ENCODE measurements around the gene PPP2R2D. TPM values are rescaled to one million over a fixed set of nuclear protein-coding genes. Genes with fewer than 3 reads are reported as not detected.

The PPP2R2D gene
- total RNA-seq, 1 donor = 23.9 TPM

DNA sequence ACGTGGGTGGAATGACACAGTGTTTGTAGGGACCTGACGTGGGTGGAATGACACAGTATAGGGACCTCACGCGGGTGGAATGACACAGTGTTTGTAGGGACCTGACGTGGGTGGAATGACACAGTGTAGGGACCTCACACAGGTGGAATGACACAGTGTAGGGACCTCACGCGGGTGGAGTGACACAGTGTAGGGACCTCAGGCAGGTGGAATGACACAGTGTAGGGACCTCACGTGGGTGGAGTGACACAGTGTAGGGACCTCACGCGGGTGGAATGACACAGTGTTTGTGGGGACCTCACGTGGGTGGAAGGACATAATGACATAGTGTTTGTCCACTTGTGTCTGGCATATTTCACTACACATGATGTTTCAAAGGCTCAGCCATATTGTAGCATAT lies 19.3 kb downstream of the PPP2R2D start:
- no peaks in the 10 kb centered on the region for H3K27me3 ChIP-seq (ENCODE audit: insufficient read depth, low read length)
- peaks cover 23% of the 10 kb centered on the region for H4K20me1 ChIP-seq (ENCODE audit: insufficient read depth, low read length)

DNA sequence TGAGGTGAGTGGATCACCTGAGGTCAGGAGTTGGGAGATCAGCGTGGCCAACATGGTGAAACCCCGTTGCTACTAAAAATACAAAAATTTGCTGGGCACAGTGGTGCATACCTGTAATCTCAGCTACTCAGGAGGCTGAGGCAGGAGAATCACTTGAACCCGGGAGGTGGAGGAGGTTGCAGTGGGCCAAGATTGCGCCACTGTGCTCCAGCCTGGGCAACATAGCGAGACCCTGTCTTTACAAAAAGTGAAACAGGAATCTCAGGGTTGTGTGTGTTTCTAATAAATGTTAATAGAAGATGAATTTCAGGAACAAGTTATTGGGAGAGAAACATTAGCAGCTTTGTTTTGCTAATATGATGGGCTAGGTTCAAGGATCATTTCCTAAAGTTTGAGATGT lies 19.9 kb downstream of the PPP2R2D start:
- H4K20me1 ChIP-seq (ENCODE audit: insufficient read depth, low read length) = peaks cover 22% of the 10 kb centered on the region
- no peak for DNase-seq (ENCODE audit: insufficient read length, low spot score, missing footprints)
- H3K36me3 ChIP-seq (ENCODE audit: insufficient read depth, low read length) = no peaks in the 10 kb centered on the region
- no peak overlapping the region for H3K27ac ChIP-seq (ENCODE audit: low read depth, low read length)
- H2AFZ ChIP-seq (ENCODE audit: low read length) = no peak overlapping the region
- no peaks in the 10 kb centered on the region for H3K27me3 ChIP-seq (ENCODE audit: insufficient read depth, low read length)
- TF ChIP-seq, protein P1, sequence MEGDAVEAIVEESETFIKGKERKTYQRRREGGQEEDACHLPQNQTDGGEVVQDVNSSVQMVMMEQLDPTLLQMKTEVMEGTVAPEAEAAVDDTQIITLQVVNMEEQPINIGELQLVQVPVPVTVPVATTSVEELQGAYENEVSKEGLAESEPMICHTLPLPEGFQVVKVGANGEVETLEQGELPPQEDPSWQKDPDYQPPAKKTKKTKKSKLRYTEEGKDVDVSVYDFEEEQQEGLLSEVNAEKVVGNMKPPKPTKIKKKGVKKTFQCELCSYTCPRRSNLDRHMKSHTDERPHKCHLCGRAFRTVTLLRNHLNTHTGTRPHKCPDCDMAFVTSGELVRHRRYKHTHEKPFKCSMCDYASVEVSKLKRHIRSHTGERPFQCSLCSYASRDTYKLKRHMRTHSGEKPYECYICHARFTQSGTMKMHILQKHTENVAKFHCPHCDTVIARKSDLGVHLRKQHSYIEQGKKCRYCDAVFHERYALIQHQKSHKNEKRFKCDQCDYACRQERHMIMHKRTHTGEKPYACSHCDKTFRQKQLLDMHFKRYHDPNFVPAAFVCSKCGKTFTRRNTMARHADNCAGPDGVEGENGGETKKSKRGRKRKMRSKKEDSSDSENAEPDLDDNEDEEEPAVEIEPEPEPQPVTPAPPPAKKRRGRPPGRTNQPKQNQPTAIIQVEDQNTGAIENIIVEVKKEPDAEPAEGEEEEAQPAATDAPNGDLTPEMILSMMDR (IDR thresholded peaks at IDR 0.05; ENCODE audit: extremely low read depth, low read depth, low read length) = no peak
- no peaks in the 10 kb centered on the region for H3K4me1 ChIP-seq (ENCODE audit: insufficient read depth, low read length)
- peaks cover 2% of the 10 kb centered on the region for H3K9me3 ChIP-seq (ENCODE audit: low read depth, low read length)
- H3K4me2 ChIP-seq (ENCODE audit: insufficient read depth, low read length) = no peak overlapping the region
- no peak overlapping the region for H3K4me3 ChIP-seq (ENCODE audit: insufficient read depth, low read length)
- H3K79me2 ChIP-seq (ENCODE audit: insufficient read depth, low read length) = peaks cover 95% of the 10 kb centered on the region

More for the DNA sequence above, 19.3 kb downstream of the PPP2R2D start:
- no peaks in the 10 kb centered on the region for H3K4me1 ChIP-seq (ENCODE audit: insufficient read depth, low read length)
- no peak overlapping the region for H3K4me2 ChIP-seq (ENCODE audit: insufficient read depth, low read length)
- peaks cover 95% of the 10 kb centered on the region for H3K79me2 ChIP-seq (ENCODE audit: insufficient read depth, low read length)
- TF ChIP-seq, protein P1 (IDR thresholded peaks at IDR 0.05; ENCODE audit: extremely low read depth, low read depth, low read length) = no peak
- peaks cover 2% of the 10 kb centered on the region for H3K9me3 ChIP-seq (ENCODE audit: low read depth, low read length)
- no peaks in the 10 kb centered on the region for H3K36me3 ChIP-seq (ENCODE audit: insufficient read depth, low read length)
- DNase-seq (ENCODE audit: insufficient read length, low spot score, missing footprints) = no peak
- H3K27ac ChIP-seq (ENCODE audit: low read depth, low read length) = no peak overlapping the region
- H2AFZ ChIP-seq (ENCODE audit: low read length) = no peak overlapping the region
- no peak overlapping the region for H3K4me3 ChIP-seq (ENCODE audit: insufficient read depth, low read length)

DNA sequence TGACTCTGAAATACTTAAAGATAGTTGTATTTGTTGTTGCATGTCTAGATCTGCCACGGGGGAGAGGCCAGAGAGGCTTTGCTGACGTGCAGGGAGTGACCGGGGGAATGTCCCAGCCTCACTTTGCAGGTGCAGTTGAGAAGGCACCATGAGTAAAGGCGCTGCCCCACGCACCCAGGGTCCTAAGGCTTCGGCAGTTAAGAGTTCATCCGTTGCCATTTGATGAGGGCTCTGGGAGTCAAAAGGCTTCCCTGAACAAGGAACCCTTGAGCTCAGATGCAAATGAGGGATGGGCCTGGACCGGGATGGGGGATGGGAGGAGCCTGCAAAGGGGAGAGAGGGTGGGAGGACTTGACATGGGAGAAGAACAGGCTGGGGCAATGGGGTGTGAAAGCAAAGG lies 20.4 kb downstream of the PPP2R2D start:
- no peaks in the 10 kb centered on the region for H3K27me3 ChIP-seq (ENCODE audit: insufficient read depth, low read length)
- H3K27ac ChIP-seq (ENCODE audit: low read depth, low read length) = no peak overlapping the region
- H3K4me3 ChIP-seq (ENCODE audit: insufficient read depth, low read length) = no peak overlapping the region
- H3K36me3 ChIP-seq (ENCODE audit: insufficient read depth, low read length) = no peaks in the 10 kb centered on the region
- H3K4me2 ChIP-seq (ENCODE audit: insufficient read depth, low read length) = no peak overlapping the region
- H3K79me2 ChIP-seq (ENCODE audit: insufficient read depth, low read length) = peaks cover 95% of the 10 kb centered on the region
- H2AFZ ChIP-seq (ENCODE audit: low read length) = no peak overlapping the region
- no peak for DNase-seq (ENCODE audit: insufficient read length, low spot score, missing footprints)
- H4K20me1 ChIP-seq (ENCODE audit: insufficient read depth, low read length) = peaks cover 20% of the 10 kb centered on the region
- no peaks in the 10 kb centered on the region for H3K4me1 ChIP-seq (ENCODE audit: insufficient read depth, low read length)
- peaks cover 2% of the 10 kb centered on the region for H3K9me3 ChIP-seq (ENCODE audit: low read depth, low read length)
- TF ChIP-seq, protein P1 (IDR thresholded peaks at IDR 0.05; ENCODE audit: extremely low read depth, low read depth, low read length) = no peak

DNA sequence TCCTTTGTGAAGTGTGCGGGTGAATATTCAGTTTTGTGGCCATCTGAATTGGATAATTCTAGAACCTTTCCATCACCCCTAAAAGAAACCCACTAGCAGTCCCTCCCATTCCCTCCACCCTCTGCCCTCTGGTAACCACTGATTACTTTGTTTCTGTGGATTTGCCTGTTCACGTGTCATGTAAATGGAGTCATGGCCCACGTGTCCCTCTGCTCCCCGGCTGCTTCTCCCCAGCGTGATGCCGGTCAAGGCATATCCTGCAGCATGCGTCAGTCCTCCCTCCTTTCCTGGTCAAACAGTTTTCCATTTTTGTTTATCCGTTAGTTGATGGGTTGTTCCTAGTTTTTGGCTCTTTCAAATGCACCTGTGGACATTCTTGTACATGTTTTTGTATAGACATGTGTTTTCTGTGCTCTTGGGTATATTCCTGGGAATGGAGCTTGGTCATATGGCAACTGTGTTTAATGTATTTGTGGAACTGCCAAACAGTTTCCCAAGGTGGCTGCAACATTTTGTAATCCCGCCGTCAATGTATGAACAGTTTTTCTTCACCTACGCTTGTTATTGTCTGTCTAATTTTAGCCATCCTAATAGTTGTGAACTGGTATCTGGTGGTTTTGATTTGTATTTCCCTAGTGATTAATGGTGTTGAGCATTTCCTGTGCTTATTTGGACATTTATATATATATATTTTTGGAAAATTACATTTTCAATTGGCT lies 22.4 kb downstream of the PPP2R2D start:
- no peak overlapping the region for H2AFZ ChIP-seq (ENCODE audit: low read length)
- no peak overlapping the region for H3K4me2 ChIP-seq (ENCODE audit: insufficient read depth, low read length)
- no peak overlapping the region for H3K27ac ChIP-seq (ENCODE audit: low read depth, low read length)
- DNase-seq (ENCODE audit: insufficient read length, low spot score, missing footprints) = no peak
- no peaks in the 10 kb centered on the region for H3K27me3 ChIP-seq (ENCODE audit: insufficient read depth, low read length)
- TF ChIP-seq, protein P1 (IDR thresholded peaks at IDR 0.05; ENCODE audit: extremely low read depth, low read depth, low read length) = no peak
- H3K36me3 ChIP-seq (ENCODE audit: insufficient read depth, low read length) = no peaks in the 10 kb centered on the region
- H4K20me1 ChIP-seq (ENCODE audit: insufficient read depth, low read length) = peaks cover 22% of the 10 kb centered on the region
- peaks cover 99% of the 10 kb centered on the region for H3K79me2 ChIP-seq (ENCODE audit: insufficient read depth, low read length)
- H3K4me3 ChIP-seq (ENCODE audit: insufficient read depth, low read length) = no peak overlapping the region
- peaks cover 6% of the 10 kb centered on the region for H3K4me1 ChIP-seq (ENCODE audit: insufficient read depth, low read length)
- H3K9me3 ChIP-seq (ENCODE audit: low read depth, low read length) = peaks cover 2% of the 10 kb centered on the region
